ENCODE data around the gene METTL16. TPM values are rescaled to one million over a fixed set of nuclear protein-coding genes. Genes with fewer than 3 reads are reported as not detected.

Gene METTL16
- total and polyA plus RNA-seq, 4 donors: 4.1 to 8.9 (median 6.6) TPM

DNA sequence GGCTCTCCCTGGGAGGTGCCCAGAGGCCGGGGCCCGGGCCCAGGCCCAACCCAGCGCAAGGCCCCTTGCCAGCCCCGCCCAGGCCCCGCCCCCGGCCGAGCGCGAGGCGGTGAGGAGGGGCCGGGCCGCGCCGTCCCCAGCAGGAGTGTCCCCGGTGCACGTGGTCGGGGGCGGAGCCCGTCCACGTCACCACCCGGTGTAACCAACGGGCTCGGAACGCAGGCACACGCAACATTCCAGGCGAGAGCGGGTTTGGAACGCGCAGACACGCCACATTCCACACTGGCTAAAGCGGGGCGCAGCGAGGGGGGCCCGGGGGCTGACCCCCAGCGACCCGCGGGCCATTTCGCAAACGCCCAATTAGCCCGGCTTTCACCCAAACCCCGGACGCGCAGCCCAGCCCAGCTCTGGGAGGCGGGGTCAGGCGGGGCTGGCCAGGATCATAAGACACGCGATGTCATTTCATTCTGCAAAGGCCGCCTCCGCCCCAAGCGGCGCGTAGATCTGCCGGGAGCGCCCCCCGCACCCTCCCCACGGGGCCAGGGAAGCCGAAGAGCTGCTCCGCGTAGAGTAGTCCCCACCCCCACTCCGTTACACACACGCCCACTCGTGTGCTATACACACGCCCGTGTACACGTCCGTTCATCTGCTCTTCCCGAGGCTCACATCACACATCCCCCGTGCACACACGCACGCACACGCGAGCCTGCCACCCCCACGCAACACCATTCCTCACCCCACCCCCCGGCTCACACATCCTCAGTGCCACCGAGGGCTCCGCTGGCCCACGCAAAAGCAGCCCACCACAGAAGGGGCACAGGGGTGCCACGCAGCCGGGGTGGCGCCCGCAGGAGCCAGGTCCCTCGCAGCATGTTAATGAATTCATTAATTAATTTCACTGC, 111.9 kb downstream of the METTL16 start:
- DNase-seq (ENCODE audit: low spot score): peak; percentile 95
- Histone ChIP-seq H3K4me1 (ENCODE audit: control insufficient read depth in 4 of 4, insufficient read depth in 4 of 4, low read length in 3 of 4) (peaks cover 17 to 54% (median 37%) of the 10 kb centered on the region in 4 donors), H3K36me3 (ENCODE audit: control insufficient read depth in 4 of 4, insufficient read depth in 3 of 4, low read depth in 1 of 4, low read length in 3 of 4) (no peaks in the 10 kb centered on the region), H3K27ac (ENCODE audit: low read depth in 1 of 2, low read length in 2 of 2) (peak overlapping the region; percentile 100), H3K27me3 (ENCODE audit: control insufficient read depth in 4 of 4, insufficient read depth in 4 of 4, low read length in 3 of 4) (no peaks in the 10 kb centered on the region), H3K4me3 (ENCODE audit: low read depth in 1 of 3, low read length in 3 of 3) (peak overlapping the region; percentile 73 to 93 (median 90)), H3K9ac (ENCODE audit: low read depth in 1 of 2, low read length in 2 of 2) (peak overlapping the region; percentile 91 to 96), H3K9me3 (ENCODE audit: control insufficient read depth in 4 of 4, low read length in 3 of 4) (no peaks in the 10 kb centered on the region)
- TF ChIP-seq YY1 (IDR thresholded peaks at IDR 0.05) (peak; percentile 37), FOXA1 (IDR thresholded peaks at IDR 0.05) (no peak), HNF4A (conservative IDR thresholded peaks at IDR 0.05) (peak in 1 of 2 donors; percentile 4), JUND (IDR thresholded peaks at IDR 0.05) (peak; percentile 9 to 43), SP1 (IDR thresholded peaks at IDR 0.05) (peak; percentile 68), MAX (IDR thresholded peaks at IDR 0.05) (peak; percentile 27), EGR1 (IDR thresholded peaks at IDR 0.05; ENCODE audit: low read depth in 2 of 2) (no peak), FOXA2 (IDR thresholded peaks at IDR 0.05) (no peak), ZBTB33 (IDR thresholded peaks at IDR 0.05) (no peak), RXRA (IDR thresholded peaks at IDR 0.05) (peak; percentile 55 to 68), NR2F2 (IDR thresholded peaks at IDR 0.05) (no peak), ATF3 (IDR thresholded peaks at IDR 0.05) (no peak)
- TF ChIP-seq, protein P1, sequence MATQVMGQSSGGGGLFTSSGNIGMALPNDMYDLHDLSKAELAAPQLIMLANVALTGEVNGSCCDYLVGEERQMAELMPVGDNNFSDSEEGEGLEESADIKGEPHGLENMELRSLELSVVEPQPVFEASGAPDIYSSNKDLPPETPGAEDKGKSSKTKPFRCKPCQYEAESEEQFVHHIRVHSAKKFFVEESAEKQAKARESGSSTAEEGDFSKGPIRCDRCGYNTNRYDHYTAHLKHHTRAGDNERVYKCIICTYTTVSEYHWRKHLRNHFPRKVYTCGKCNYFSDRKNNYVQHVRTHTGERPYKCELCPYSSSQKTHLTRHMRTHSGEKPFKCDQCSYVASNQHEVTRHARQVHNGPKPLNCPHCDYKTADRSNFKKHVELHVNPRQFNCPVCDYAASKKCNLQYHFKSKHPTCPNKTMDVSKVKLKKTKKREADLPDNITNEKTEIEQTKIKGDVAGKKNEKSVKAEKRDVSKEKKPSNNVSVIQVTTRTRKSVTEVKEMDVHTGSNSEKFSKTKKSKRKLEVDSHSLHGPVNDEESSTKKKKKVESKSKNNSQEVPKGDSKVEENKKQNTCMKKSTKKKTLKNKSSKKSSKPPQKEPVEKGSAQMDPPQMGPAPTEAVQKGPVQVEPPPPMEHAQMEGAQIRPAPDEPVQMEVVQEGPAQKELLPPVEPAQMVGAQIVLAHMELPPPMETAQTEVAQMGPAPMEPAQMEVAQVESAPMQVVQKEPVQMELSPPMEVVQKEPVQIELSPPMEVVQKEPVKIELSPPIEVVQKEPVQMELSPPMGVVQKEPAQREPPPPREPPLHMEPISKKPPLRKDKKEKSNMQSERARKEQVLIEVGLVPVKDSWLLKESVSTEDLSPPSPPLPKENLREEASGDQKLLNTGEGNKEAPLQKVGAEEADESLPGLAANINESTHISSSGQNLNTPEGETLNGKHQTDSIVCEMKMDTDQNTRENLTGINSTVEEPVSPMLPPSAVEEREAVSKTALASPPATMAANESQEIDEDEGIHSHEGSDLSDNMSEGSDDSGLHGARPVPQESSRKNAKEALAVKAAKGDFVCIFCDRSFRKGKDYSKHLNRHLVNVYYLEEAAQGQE (IDR thresholded peaks at IDR 0.05): peak; percentile 58
- WGBS: under 1% methylated on average over 82 of the region's 82 CpGs

- no peak for DNase-seq (ENCODE audit: low spot score)
- 9% methylated on average over 55 of the region's 55 CpGs for WGBS
- peaks cover 19 to 53% (median 37%) of the 10 kb centered on the region in 4 donors for H3K4me1 ChIP-seq (ENCODE audit: control insufficient read depth in 4 of 4, insufficient read depth in 4 of 4, low read length in 3 of 4)
- no peak for TF ChIP-seq ZBTB33 (IDR thresholded peaks at IDR 0.05)
- TF ChIP-seq RXRA (IDR thresholded peaks at IDR 0.05): peak; percentile 13 to 30
- peak in 1 of 2 donors; percentile 57 for TF ChIP-seq JUND (IDR thresholded peaks at IDR 0.05)
- no peak for TF ChIP-seq YY1 (IDR thresholded peaks at IDR 0.05)
- no peak for TF ChIP-seq HNF4G (IDR thresholded peaks at IDR 0.05)
- TF ChIP-seq MAX (IDR thresholded peaks at IDR 0.05): no peak
- TF ChIP-seq ATF3 (IDR thresholded peaks at IDR 0.05): no peak
- TF ChIP-seq FOXA2 (IDR thresholded peaks at IDR 0.05): no peak
- TF ChIP-seq NR2F2 (IDR thresholded peaks at IDR 0.05): no peak
- TF ChIP-seq, protein P1 (IDR thresholded peaks at IDR 0.05): peak; percentile 34
- TF ChIP-seq FOXA1 (IDR thresholded peaks at IDR 0.05): no peak
- peak in 1 of 2 donors; percentile 33 for TF ChIP-seq HNF4A (conservative IDR thresholded peaks at IDR 0.05)
Measured at GRCh38 chr17:2398655-2399571, 112.8 kb downstream of the METTL16 start.

More at GRCh38 chr17:2398655-2399571, 112.8 kb downstream of the METTL16 start:
- Histone ChIP-seq H3K9ac (ENCODE audit: low read depth in 1 of 2, low read length in 2 of 2) (peak overlapping the region; percentile 84 to 96), H3K4me3 (ENCODE audit: low read depth in 1 of 3, low read length in 3 of 3) (peak overlapping the region; percentile 62 to 90 (median 62)), H3K27ac (ENCODE audit: low read depth in 1 of 2, low read length in 2 of 2) (peak overlapping the region; percentile 100), H3K36me3 (ENCODE audit: control insufficient read depth in 4 of 4, insufficient read depth in 3 of 4, low read depth in 1 of 4, low read length in 3 of 4) (no peaks in the 10 kb centered on the region), H3K9me3 (ENCODE audit: control insufficient read depth in 4 of 4, low read length in 3 of 4) (no peaks in the 10 kb centered on the region), H3K27me3 (ENCODE audit: control insufficient read depth in 4 of 4, insufficient read depth in 4 of 4, low read length in 3 of 4) (no peaks in the 10 kb centered on the region)
